DND-41 (cell line): ENCODE data around the gene KCNT2.

Experiments
- ATAC-seq: fragments of 200-7000 bp; cut with Tn5 transposase; 3 replicates; pipeline ENCODE4 v1.9.1; 2021; ENCODE audit warnings: low read depth; ENCODE audit not compliant: insufficient read depth
- DNase-seq: peaks from one replicate; pipeline ENCODE4 v3.0.0-alpha.2; 2020
- H2AFZ ChIP-seq: 2 replicates; pipeline ENCODE4 v1.6.0; 2012; ENCODE audit warnings: low read depth, low read length
- H3K27ac ChIP-seq: 2 replicates; pipeline ENCODE4 v1.5.1; 2012; ENCODE audit warnings: low read length, inconsistent platforms
- H3K27me3 ChIP-seq: fragments of 200-600 bp; sonication (generic); 2 replicates; pipeline ENCODE4 v1.6.0; 2012; ENCODE audit warnings: low read length, mild to moderate bottlenecking, inconsistent platforms; ENCODE audit not compliant: insufficient read depth, poor library complexity
- H3K36me3 ChIP-seq: 2 replicates; pipeline ENCODE4 v1.5.1; 2012; ENCODE audit warnings: low read length, inconsistent platforms; ENCODE audit not compliant: insufficient read depth
- H3K4me1 ChIP-seq: 2 replicates; pipeline ENCODE4 v1.5.1; 2012; ENCODE audit warnings: mild to moderate bottlenecking, low read length; ENCODE audit not compliant: insufficient read depth
- H3K4me2 ChIP-seq: 2 replicates; pipeline ENCODE4 v1.6.0; 2012; ENCODE audit warnings: mild to moderate bottlenecking, moderate library complexity, low read length, inconsistent platforms; ENCODE audit not compliant: insufficient read depth
- H3K4me3 ChIP-seq, 2 experiments: fragments of 200-600 bp in 1 of 2; shearing (Covaris generic) in 1 of 2; 2 replicates each; pipeline ENCODE4 v1.5.1; 2012 to 2016; ENCODE audit warnings: inconsistent platforms in 2 of 2, low read length in 2 of 2, mild to moderate bottlenecking in 2 of 2, low read depth in 1 of 2, moderate library complexity in 1 of 2
- H3K79me2 ChIP-seq: 2 replicates; pipeline ENCODE4 v1.6.0; 2012; ENCODE audit warnings: low read length, inconsistent platforms; ENCODE audit not compliant: insufficient read depth
- H3K9ac ChIP-seq: 2 replicates; pipeline ENCODE4 v1.6.0; 2012; ENCODE audit warnings: low read depth, mild to moderate bottlenecking, inconsistent platforms, low read length, moderate library complexity
- H3K9me3 ChIP-seq: 2 replicates; pipeline ENCODE4 v1.5.1; 2012; ENCODE audit warnings: low read length, moderate library complexity, mild to moderate bottlenecking, inconsistent platforms; ENCODE audit not compliant: insufficient read depth, severe bottlenecking
- H4K20me1 ChIP-seq: 2 replicates; pipeline ENCODE4 v1.6.0; 2012; ENCODE audit warnings: low read length; ENCODE audit not compliant: insufficient read depth
- EZH2 ChIP-seq: IDR thresholded peaks from 3 replicates; pipeline ENCODE4 v1.6.1; 2012; ENCODE audit warnings: borderline replicate concordance, low read depth, mild to moderate bottlenecking, moderate library complexity, low read length, inconsistent platforms; ENCODE audit not compliant: severe bottlenecking
- TF ChIP-seq, protein P1 (sequence below): IDR thresholded peaks from 2 replicates; pipeline ENCODE4 v1.5.1; 2012; ENCODE audit warnings: borderline replicate concordance, low read length, moderate library complexity, mild to moderate bottlenecking; ENCODE audit not compliant: poor library complexity, severe bottlenecking; ENCODE audit errors: extremely low read depth

Gene KCNT2

DNA sequence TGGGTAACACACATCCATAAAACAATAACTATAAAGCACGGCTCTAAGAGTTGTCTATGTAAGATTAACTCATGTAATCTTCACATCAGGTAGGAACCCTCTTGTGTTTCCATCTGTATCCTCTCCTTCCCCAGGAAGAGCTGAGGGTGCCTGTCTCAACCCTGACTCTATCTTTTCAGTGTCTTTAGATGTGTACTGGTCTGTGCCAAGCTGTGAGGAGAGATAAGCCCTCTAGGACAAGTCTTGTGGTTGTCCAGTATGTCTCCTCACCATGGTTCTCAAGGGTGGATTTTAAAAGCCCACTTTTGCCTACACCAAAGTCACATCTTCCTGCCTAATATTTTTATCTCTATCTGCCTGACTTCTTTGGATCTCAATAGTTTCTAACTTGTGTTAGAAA is 300.1 kb downstream of the KCNT2 start:
- no peaks in the 10 kb centered on the region for H4K20me1 ChIP-seq
- H3K4me1 ChIP-seq = no peaks in the 10 kb centered on the region
- no peak overlapping the region for H3K4me3 ChIP-seq
- DNase-seq (no peak), ATAC-seq (no peak)
- H2AFZ ChIP-seq = no peak overlapping the region
- no peaks in the 10 kb centered on the region for H3K9me3 ChIP-seq
- H3K9ac ChIP-seq = no peak overlapping the region
- TF ChIP-seq, protein P1, sequence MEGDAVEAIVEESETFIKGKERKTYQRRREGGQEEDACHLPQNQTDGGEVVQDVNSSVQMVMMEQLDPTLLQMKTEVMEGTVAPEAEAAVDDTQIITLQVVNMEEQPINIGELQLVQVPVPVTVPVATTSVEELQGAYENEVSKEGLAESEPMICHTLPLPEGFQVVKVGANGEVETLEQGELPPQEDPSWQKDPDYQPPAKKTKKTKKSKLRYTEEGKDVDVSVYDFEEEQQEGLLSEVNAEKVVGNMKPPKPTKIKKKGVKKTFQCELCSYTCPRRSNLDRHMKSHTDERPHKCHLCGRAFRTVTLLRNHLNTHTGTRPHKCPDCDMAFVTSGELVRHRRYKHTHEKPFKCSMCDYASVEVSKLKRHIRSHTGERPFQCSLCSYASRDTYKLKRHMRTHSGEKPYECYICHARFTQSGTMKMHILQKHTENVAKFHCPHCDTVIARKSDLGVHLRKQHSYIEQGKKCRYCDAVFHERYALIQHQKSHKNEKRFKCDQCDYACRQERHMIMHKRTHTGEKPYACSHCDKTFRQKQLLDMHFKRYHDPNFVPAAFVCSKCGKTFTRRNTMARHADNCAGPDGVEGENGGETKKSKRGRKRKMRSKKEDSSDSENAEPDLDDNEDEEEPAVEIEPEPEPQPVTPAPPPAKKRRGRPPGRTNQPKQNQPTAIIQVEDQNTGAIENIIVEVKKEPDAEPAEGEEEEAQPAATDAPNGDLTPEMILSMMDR = no peak
- no peak for TF ChIP-seq EZH2
- H3K36me3 ChIP-seq = no peaks in the 10 kb centered on the region
- H3K79me2 ChIP-seq = no peaks in the 10 kb centered on the region
- no peak overlapping the region for H3K4me2 ChIP-seq
- no peak overlapping the region for H3K27ac ChIP-seq
- no peaks in the 10 kb centered on the region for H3K27me3 ChIP-seq

DNA sequence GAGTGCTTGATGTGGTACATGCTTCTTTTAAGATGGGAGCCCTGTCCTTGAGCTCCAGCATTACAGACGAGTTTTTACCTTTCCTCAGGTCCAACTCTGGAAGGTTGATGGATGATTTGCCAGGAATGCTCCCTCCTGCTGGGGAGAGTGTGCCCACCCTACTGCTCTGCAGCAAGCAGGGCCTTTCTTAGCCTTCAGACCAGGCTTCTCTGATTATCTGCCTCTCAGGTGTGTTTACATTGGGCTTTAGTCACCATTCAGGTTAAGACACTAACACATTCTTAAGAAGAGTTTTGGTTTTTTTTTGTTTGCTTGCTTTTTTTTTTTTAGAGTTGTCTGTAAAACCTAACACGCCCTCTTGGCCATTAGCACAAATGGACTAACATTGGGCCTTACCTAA is 301.8 kb downstream of the KCNT2 start:
- H2AFZ ChIP-seq = no peak overlapping the region
- ATAC-seq (no peak), DNase-seq (no peak)
- H3K27ac ChIP-seq = no peak overlapping the region
- H3K79me2 ChIP-seq = no peaks in the 10 kb centered on the region
- no peaks in the 10 kb centered on the region for H3K36me3 ChIP-seq
- H3K9ac ChIP-seq = no peak overlapping the region
- H3K9me3 ChIP-seq = no peaks in the 10 kb centered on the region
- no peak overlapping the region for H3K4me3 ChIP-seq
- no peak overlapping the region for H3K4me2 ChIP-seq
- H3K4me1 ChIP-seq = no peaks in the 10 kb centered on the region
- TF ChIP-seq EZH2 = no peak
- TF ChIP-seq, protein P1 = no peak
- H3K27me3 ChIP-seq = no peaks in the 10 kb centered on the region
- no peaks in the 10 kb centered on the region for H4K20me1 ChIP-seq

DNA sequence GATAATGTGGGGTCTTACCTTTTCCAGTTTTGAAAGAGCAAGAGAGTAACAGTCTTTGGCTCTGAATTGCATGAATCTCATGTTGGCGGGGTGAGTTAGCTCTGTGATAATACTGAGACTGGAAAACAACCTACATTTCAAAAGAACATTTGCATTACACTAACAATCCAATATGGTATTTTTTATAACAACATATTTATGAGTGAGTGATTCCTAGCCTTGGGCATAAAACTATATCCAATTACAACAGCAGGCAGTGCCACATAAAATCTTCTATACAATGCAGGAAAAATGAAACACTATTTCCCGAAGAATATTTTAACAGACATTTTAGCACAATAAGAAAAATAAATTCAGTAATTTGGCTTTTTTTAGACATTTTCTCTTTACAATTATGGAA is 303.0 kb downstream of the KCNT2 start:
- H3K9ac ChIP-seq = no peak overlapping the region
- H2AFZ ChIP-seq = no peak overlapping the region
- TF ChIP-seq, protein P1 = no peak
- TF ChIP-seq EZH2 = no peak
- DNase-seq (no peak), ATAC-seq (no peak)
- H4K20me1 ChIP-seq = no peaks in the 10 kb centered on the region
- no peak overlapping the region for H3K27ac ChIP-seq
- no peak overlapping the region for H3K4me2 ChIP-seq
- H3K79me2 ChIP-seq = no peaks in the 10 kb centered on the region
- no peaks in the 10 kb centered on the region for H3K4me1 ChIP-seq
- no peak overlapping the region for H3K4me3 ChIP-seq
- no peaks in the 10 kb centered on the region for H3K27me3 ChIP-seq
- H3K9me3 ChIP-seq = no peaks in the 10 kb centered on the region
- no peaks in the 10 kb centered on the region for H3K36me3 ChIP-seq

DNA sequence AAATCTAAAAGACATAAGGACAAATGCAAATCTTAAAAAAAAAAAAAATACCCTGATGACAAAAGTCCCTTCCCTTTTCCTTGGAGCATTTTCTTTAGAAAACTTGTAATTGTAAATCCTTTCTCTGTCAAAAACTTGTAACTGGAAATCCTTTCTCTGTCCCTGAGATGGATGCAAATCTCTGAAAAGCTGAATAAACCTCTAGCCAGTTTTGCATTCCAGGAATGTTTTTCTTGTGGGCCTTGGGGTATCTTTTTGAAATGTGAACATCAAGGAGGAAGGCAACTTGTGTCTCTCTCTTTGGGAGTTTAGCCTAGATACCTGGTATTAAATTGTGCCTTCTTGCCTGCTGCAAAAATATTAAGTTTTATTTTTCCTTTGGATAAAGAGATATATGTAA is 305.3 kb downstream of the KCNT2 start:
- H3K9me3 ChIP-seq = no peaks in the 10 kb centered on the region
- H3K36me3 ChIP-seq = no peaks in the 10 kb centered on the region
- no peak overlapping the region for H3K9ac ChIP-seq
- no peaks in the 10 kb centered on the region for H4K20me1 ChIP-seq
- H3K79me2 ChIP-seq = no peaks in the 10 kb centered on the region
- ATAC-seq (no peak), DNase-seq (no peak)
- TF ChIP-seq, protein P1 = no peak
- no peak for TF ChIP-seq EZH2
- H3K4me2 ChIP-seq = no peak overlapping the region
- no peaks in the 10 kb centered on the region for H3K4me1 ChIP-seq
- no peak overlapping the region for H3K4me3 ChIP-seq
- H2AFZ ChIP-seq = no peak overlapping the region
- H3K27me3 ChIP-seq = no peaks in the 10 kb centered on the region
- H3K27ac ChIP-seq = no peak overlapping the region
